ENCODE measurements around the gene SNRNP27.

Gene SNRNP27, protein sequence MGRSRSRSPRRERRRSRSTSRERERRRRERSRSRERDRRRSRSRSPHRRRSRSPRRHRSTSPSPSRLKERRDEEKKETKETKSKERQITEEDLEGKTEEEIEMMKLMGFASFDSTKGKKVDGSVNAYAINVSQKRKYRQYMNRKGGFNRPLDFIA

DNA sequence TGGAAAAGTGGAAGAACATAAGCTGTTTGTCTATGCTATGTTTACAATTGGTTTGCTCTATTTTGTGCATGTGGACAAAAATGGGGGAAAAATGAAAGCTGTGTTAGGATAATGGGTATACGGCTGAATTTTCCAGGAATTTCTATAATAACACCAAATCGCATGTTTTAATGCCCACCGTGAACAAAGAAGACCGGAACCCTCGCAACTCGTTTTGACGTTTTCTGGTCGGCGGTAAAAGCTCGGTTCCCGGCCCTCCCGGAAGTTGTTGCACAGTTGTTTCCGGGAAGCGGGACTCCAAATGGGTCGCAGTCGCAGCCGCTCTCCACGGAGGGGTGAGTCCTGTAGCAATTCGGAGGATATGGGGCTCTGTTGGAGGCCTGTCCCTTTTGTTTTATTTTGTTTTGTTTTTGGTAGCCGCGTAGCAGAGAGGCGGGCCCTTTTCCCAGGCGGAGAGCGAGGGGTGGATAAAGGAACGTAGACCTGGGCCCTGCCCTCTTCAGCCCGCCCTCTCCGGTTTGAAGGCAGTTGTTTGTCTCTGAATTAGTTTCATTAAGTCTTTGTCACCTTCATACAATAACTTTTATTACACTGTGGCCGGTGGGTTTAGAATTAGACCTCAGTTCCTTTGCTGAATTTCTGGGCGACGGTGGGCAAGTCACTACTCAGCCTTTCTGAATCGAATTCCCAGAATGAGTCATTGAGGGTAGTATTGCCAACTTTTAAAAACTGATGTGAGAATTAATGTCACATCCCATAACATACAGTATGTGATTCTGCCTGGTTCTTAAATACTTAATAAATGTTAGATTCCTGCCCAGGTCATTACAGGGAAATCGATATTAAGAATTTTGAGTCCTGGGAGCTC, at the start of gene SNRNP27:
Gene SNRNP27 (plus strand): TSS at position 273 of the 868 bp plus-strand sequence. CDS start 29 bp downstream, at position 302.
- Histone ChIP-seq H3K27ac (ENCODE audit: low read length) (no peak within 1 kb of the TSS), H3K4me1 (ENCODE audit: control insufficient read depth, insufficient read depth, low read length) (no peaks in the 10 kb centered on the region), H3K27me3 (ENCODE audit: control insufficient read depth, insufficient read depth, low read length) (no peaks in the 10 kb centered on the region), H3K36me3 (ENCODE audit: control insufficient read depth, insufficient read depth, low read length) (peaks cover 6% of the 10 kb centered on the region; the same call in 1 of the 2 replicates), H3K9me3 (ENCODE audit: control insufficient read depth, insufficient read depth, low read length) (no peaks in the 10 kb centered on the region), H3K4me3 (ENCODE audit: low read length) (peak within 1 kb of the TSS; percentile 64; the same call in 1 of the 2 replicates)
- WGBS (ENCODE audit: insufficient coverage, insufficient read length), result no CpG with 5 or more reads among the region's 32 CpGs
- DNase-seq (ENCODE audit: low read depth, low spot score), result peak; percentile 57

DNA sequence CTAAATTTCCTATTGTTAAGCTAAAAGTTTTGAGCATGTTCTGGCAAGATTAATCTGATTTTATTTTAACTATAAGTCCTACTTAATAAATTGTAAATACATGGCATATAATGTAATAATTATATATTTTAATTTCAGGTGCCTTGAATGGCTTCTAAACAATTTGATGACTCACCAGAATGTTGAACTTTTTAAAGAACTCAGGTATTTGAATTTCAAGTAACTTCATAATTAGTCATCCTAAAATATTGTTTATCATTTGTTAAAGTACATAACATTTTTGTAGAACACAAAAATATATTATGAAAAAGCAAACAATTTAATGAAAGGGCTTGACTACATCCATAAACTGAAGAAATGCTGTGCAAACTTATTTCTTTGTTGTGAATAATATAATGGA, 49.8 kb upstream of the SNRNP27 start:
- H3K36me3 ChIP-seq (ENCODE audit: control insufficient read depth, insufficient read depth, low read length), result peaks cover 4% of the 10 kb centered on the region
- H3K4me3 ChIP-seq (ENCODE audit: low read length), result no peak overlapping the region
- no peaks in the 10 kb centered on the region for H3K27me3 ChIP-seq (ENCODE audit: control insufficient read depth, insufficient read depth, low read length)

DNA sequence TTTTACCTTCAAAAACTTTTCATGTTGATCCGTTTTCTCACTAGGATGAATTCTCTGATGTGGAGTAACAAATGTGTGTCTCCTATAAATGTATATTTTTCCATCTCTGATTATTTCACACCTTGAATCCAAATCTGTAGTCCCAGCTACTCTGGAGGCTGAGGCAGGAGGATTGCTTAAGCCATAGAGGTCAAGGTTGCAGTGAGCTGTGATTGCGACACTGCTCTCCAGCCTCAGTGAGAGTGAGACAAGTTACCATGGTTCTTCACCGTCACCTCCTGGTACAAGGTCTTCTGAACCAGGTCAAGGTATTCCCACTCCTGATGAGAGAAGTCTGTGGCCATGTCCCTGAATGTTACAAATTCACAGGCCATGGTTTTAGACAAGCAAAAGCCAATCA, 49.2 kb upstream of the SNRNP27 start:
- H3K36me3 ChIP-seq (ENCODE audit: control insufficient read depth, insufficient read depth, low read length), result peaks cover 4% of the 10 kb centered on the region
- WGBS (ENCODE audit: insufficient coverage, insufficient read length), result no CpG with 5 or more reads among the region's 3 CpGs

More for the DNA sequence above, 49.8 kb upstream of the SNRNP27 start:
- no peak for DNase-seq (ENCODE audit: low read depth, low spot score)
- H3K27ac ChIP-seq (ENCODE audit: low read length), result no peak overlapping the region
- H3K4me1 ChIP-seq (ENCODE audit: control insufficient read depth, insufficient read depth, low read length), result no peaks in the 10 kb centered on the region
- H3K9me3 ChIP-seq (ENCODE audit: control insufficient read depth, insufficient read depth, low read length), result no peaks in the 10 kb centered on the region

DNA sequence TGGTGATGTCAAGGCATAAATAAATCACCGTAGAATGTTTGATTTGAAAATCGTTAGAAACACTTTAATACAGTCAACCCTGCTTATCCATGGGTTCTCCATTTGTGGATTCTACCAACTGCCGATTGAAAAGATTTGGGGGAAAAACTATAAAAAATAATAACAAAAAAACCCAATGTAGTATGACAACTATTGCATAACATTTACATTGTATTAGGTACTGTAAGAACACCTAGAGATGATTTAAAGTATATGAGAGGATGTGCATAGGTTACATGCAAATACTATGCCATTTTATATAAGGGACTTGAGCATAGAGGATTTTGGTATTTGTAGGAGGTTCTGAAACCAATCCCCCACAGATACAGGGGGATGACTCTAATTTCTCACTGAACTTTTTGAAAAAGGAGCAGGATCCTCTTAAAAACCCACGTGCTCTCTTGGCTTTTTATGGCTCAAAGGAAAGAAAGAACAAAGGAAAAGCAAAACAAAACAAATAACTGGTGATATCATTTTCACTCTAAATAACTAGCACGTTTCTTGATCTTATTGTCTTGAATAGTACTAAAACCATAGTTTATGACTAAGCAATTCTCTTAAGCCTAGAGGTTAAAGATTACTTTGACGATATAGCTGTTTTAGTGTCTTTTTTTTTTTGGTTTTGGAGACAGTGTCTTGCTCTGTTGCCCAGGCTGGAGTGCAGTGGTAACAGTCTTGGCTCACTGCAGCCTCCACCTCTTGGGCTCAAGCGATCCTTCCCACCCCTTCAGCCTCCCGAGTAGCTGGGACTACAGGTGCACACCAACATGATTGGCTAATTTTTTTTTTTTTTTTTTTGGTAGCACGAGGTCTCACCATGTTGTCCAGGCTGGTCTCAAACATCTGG, 47.3 kb upstream of the SNRNP27 start:
- no peaks in the 10 kb centered on the region for H3K9me3 ChIP-seq (ENCODE audit: control insufficient read depth, insufficient read depth, low read length)

More for the DNA sequence above, 49.2 kb upstream of the SNRNP27 start:
- Histone ChIP-seq H3K4me1 (ENCODE audit: control insufficient read depth, insufficient read depth, low read length) (no peaks in the 10 kb centered on the region), H3K9me3 (ENCODE audit: control insufficient read depth, insufficient read depth, low read length) (no peaks in the 10 kb centered on the region), H3K4me3 (ENCODE audit: low read length) (no peak overlapping the region), H3K27ac (ENCODE audit: low read length) (no peak overlapping the region), H3K27me3 (ENCODE audit: control insufficient read depth, insufficient read depth, low read length) (no peaks in the 10 kb centered on the region)
- DNase-seq (ENCODE audit: low read depth, low spot score), result no peak

DNA sequence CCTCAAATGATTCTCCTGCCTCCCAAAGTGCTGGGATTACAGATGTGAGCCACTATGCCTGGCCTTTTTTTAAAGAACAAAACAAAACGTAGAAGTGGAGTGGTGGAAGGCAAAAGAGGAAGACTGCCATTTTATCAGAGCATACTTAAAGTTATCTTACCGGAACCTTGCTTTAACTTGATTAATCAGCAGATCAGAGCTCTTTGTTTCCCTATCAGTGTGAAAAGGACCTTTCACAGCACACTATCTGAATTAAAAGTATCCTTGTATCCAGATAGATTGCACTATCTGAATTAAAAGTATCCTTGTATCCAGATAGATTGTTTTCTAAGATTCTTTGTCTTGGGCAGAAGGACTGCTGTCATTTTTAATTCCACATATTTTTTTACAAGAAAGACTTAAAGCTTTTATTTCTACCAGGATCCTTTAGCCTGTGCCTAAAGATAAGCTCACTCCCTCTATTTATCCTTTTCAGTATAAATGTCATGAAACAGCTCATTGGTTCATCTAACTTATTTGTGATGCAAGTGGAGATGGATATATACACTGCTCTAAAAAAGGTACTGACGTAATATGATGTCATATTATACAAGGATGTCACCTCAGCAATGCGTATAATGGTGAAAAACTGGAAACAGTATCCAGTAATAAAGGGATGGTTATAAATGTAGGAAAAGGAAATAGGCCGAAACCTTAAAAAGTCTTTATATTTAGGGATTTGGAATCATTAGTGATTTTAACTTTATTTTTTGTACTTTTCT, 46.5 kb upstream of the SNRNP27 start:
- Histone ChIP-seq H3K36me3 (ENCODE audit: control insufficient read depth, insufficient read depth, low read length) (peaks cover 4% of the 10 kb centered on the region), H3K9me3 (ENCODE audit: control insufficient read depth, insufficient read depth, low read length) (no peaks in the 10 kb centered on the region), H3K27me3 (ENCODE audit: control insufficient read depth, insufficient read depth, low read length) (no peaks in the 10 kb centered on the region), H3K27ac (ENCODE audit: low read length) (no peak overlapping the region), H3K4me1 (ENCODE audit: control insufficient read depth, insufficient read depth, low read length) (no peaks in the 10 kb centered on the region), H3K4me3 (ENCODE audit: low read length) (no peak overlapping the region)
- DNase-seq (ENCODE audit: low read depth, low spot score), result no peak
- WGBS (ENCODE audit: insufficient coverage, insufficient read length), result no CpG with 5 or more reads among the region's 5 CpGs

More for the DNA sequence above, 47.3 kb upstream of the SNRNP27 start:
- no peaks in the 10 kb centered on the region for H3K27me3 ChIP-seq (ENCODE audit: control insufficient read depth, insufficient read depth, low read length)
- H3K27ac ChIP-seq (ENCODE audit: low read length), result no peak overlapping the region
- H3K4me1 ChIP-seq (ENCODE audit: control insufficient read depth, insufficient read depth, low read length), result no peaks in the 10 kb centered on the region
- WGBS (ENCODE audit: insufficient coverage, insufficient read length), result no CpG with 5 or more reads among the region's 9 CpGs
- no peak overlapping the region for H3K4me3 ChIP-seq (ENCODE audit: low read length)
- H3K36me3 ChIP-seq (ENCODE audit: control insufficient read depth, insufficient read depth, low read length), result peaks cover 4% of the 10 kb centered on the region
- no peak for DNase-seq (ENCODE audit: low read depth, low spot score)

DNA sequence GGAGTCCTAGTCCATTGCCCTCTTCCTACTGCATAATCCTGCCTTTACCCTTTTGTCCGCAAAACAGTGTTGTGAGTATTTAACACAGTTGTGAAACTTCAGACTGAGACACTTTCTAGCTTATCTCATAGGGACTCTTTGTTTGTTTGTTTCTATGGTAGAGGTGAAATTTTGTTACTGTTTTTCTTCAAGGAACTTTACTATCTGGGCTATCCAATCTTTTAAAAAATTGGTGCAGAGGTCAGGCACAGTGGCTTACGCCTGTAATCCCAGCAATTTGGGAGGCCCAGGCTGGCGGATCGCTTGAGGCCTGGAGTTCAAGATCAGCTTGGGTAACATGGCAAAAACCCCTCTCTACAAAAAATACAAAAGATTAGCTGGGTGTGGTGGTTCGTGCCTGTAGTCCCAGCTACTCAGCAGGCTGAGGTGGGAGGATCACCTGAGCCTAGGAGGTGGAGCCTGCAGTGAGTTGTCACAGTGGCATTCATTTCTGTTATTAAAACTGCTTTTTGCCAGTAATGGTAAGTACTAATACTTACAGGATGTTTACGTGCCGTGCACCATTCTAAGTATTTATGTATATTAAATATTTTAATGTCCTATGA, 45.5 kb upstream of the SNRNP27 start:
- H3K4me3 ChIP-seq (ENCODE audit: low read length), result no peak overlapping the region
- H3K9me3 ChIP-seq (ENCODE audit: control insufficient read depth, insufficient read depth, low read length), result no peaks in the 10 kb centered on the region
- H3K4me1 ChIP-seq (ENCODE audit: control insufficient read depth, insufficient read depth, low read length), result no peaks in the 10 kb centered on the region
- H3K27me3 ChIP-seq (ENCODE audit: control insufficient read depth, insufficient read depth, low read length), result no peaks in the 10 kb centered on the region
- peaks cover 4% of the 10 kb centered on the region for H3K36me3 ChIP-seq (ENCODE audit: control insufficient read depth, insufficient read depth, low read length)
- DNase-seq (ENCODE audit: low read depth, low spot score), result no peak
- WGBS (ENCODE audit: insufficient coverage, insufficient read length), result no CpG with 5 or more reads among the region's 7 CpGs
- H3K27ac ChIP-seq (ENCODE audit: low read length), result no peak overlapping the region

DNA sequence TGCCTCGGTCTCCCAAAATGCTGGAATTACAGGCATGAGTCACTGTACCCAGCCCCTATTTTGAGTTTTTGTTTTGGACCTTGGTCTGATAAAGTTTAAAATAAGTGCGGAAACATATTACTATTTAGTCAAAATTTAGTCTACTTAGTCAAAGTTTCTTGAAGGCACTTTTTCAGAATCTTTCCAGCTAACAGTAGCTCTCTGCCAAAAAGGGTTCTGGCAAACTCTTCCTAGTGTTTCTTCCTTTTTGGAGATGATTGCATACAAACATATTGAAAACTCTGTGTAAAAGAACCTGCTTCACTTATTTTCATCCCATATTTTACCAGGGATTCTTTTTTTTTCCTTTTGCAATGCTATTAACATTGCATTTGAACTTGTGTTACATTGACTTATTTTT, 35.5 kb upstream of the SNRNP27 start:
- no peaks in the 10 kb centered on the region for H3K9me3 ChIP-seq (ENCODE audit: control insufficient read depth, insufficient read depth, low read length)
- no CpG with 5 or more reads among the region's 2 CpGs for WGBS (ENCODE audit: insufficient coverage, insufficient read length)
- H3K4me1 ChIP-seq (ENCODE audit: control insufficient read depth, insufficient read depth, low read length), result no peaks in the 10 kb centered on the region
- no peak overlapping the region for H3K4me3 ChIP-seq (ENCODE audit: low read length)
- peaks cover 2% of the 10 kb centered on the region; the same call in 1 of the 2 replicates for H3K36me3 ChIP-seq (ENCODE audit: control insufficient read depth, insufficient read depth, low read length)
- DNase-seq (ENCODE audit: low read depth, low spot score), result no peak
- no peaks in the 10 kb centered on the region for H3K27me3 ChIP-seq (ENCODE audit: control insufficient read depth, insufficient read depth, low read length)
- H3K27ac ChIP-seq (ENCODE audit: low read length), result no peak overlapping the region

DNA sequence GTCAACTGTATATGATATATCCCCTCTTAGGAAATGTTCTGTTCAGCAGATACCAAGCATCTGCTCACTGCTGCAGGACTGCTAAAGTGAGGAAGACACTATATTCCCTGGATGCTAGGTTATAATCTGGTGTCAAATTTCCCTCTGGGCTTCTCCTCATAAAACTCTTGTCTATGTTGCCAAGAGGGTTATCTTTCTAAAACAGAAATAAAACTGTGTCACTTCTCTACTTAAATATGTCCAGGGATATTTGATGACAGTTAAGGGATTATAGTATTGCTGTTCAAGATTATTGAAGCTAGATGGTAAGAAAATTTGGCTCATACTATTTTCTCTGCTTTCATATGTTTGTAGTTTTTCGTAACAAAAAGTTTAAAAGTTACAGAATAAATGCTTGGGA, 30.5 kb upstream of the SNRNP27 start:
- Histone ChIP-seq H3K9me3 (ENCODE audit: control insufficient read depth, insufficient read depth, low read length) (no peaks in the 10 kb centered on the region), H3K4me1 (ENCODE audit: control insufficient read depth, insufficient read depth, low read length) (no peaks in the 10 kb centered on the region), H3K4me3 (ENCODE audit: low read length) (no peak overlapping the region), H3K27me3 (ENCODE audit: control insufficient read depth, insufficient read depth, low read length) (no peaks in the 10 kb centered on the region), H3K27ac (ENCODE audit: low read length) (no peak overlapping the region), H3K36me3 (ENCODE audit: control insufficient read depth, insufficient read depth, low read length) (peaks cover 6% of the 10 kb centered on the region; the same call in 1 of the 2 replicates)
- WGBS (ENCODE audit: insufficient coverage, insufficient read length), result no CpG with 5 or more reads among the region's 1 CpG
- DNase-seq (ENCODE audit: low read depth, low spot score), result no peak

DNA sequence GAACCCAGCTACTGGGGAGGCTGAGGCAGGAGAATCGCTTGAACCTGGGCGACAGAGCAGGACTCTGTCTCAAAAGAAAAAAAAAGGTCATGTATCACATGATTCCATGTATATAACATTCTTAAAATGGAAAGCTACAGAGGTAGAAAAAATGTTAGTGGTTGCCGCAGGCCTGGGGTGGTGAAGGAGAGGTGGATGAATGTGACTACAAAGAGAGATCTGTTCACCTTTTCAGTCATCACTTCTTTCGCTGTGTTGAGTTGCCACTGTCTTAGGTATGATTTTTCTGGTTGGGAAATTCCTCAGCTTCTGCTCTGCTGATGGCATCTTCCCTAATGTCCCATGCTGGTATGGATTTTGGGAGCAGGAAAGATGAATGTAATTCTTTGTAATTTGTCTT, 5.3 kb upstream of the SNRNP27 start:
- Histone ChIP-seq H3K27ac (ENCODE audit: low read length) (no peak overlapping the region), H3K4me3 (ENCODE audit: low read length) (no peak overlapping the region), H3K27me3 (ENCODE audit: control insufficient read depth, insufficient read depth, low read length) (no peaks in the 10 kb centered on the region), H3K36me3 (ENCODE audit: control insufficient read depth, insufficient read depth, low read length) (no peaks in the 10 kb centered on the region), H3K9me3 (ENCODE audit: control insufficient read depth, insufficient read depth, low read length) (no peaks in the 10 kb centered on the region), H3K4me1 (ENCODE audit: control insufficient read depth, insufficient read depth, low read length) (no peaks in the 10 kb centered on the region)
- no peak for DNase-seq (ENCODE audit: low read depth, low spot score)
- WGBS (ENCODE audit: insufficient coverage, insufficient read length), result no CpG with 5 or more reads among the region's 4 CpGs

Measured in iPS DF 6.9 (cell line).